H1 (cell line): ENCODE measurements around the gene COL8A2. TPM values are rescaled to one million over a fixed set of nuclear protein-coding genes. Genes with fewer than 3 reads are reported as not detected.
A peak's percentile ranks its signal among the peaks of the same experiment; 100 is the strongest.

Source experiments
- CTCF ChIA-PET: fragments of 300-600 bp; sonication (Branson Sonifier 250); formaldehyde crosslinking; loops from one replicate; lab custom pipeline; 2021; ENCODE audit not compliant: partially characterized antibody; lab: Charles Lee
- POLR2A ChIA-PET: fragments of 300-600 bp; sonication (Branson Sonifier 250); formaldehyde crosslinking; loops from one replicate; lab custom pipeline; 2021; ENCODE audit warnings: inconsistent platforms; ENCODE audit not compliant: partially characterized antibody; lab: Charles Lee
- DNase-seq, 2 experiments: peaks; one replicate each; pipeline versions ENCODE4 v3.0.0 to v3.0.0-alpha.2; 2010 to 2022; ENCODE audit warnings: low spot score in 2 of 2, low read depth in 1 of 2, mixed read lengths in 1 of 2
- FAIRE-seq: peaks from 2 replicates; lab custom pipeline; 2011; peaks lifted over from hg19 to GRCh38; lab: Jason Lieb, UNC
- H2AFZ ChIP-seq: 2 replicates; pipeline ENCODE4 v1.8.1; 2012; ENCODE audit warnings: low read length, inconsistent platforms
- H2AK5ac ChIP-seq: 2 replicates; pipeline ENCODE4 v1.6.1; 2013; ENCODE audit warnings: low read depth, low read length
- H2BK120ac ChIP-seq: replicated peaks from 2 replicates; pipeline ENCODE3; 2013; ENCODE audit warnings: low read depth, low read length, inconsistent platforms
- H2BK12ac ChIP-seq: 2 replicates; pipeline ENCODE4 v1.6.1; 2013; ENCODE audit warnings: low read depth, low read length
- H2BK15ac ChIP-seq: 2 replicates; pipeline ENCODE4 v1.6.1; 2013; ENCODE audit warnings: low read length
- H2BK20ac ChIP-seq: 2 replicates; pipeline ENCODE4 v1.6.1; 2013; ENCODE audit warnings: low read length
- H2BK5ac ChIP-seq: 2 replicates; pipeline ENCODE4 v1.6.1; 2013; ENCODE audit warnings: low read depth, low read length
- H3K14ac ChIP-seq: 2 replicates; pipeline ENCODE4 v1.6.1; 2013; ENCODE audit warnings: inconsistent platforms; ENCODE audit not compliant: insufficient read length
- H3K18ac ChIP-seq: 2 replicates; pipeline ENCODE4 v1.6.1; 2013; ENCODE audit warnings: low read length; ENCODE audit errors: extremely low read depth
- H3K23ac ChIP-seq: 2 replicates; pipeline ENCODE4 v1.6.1; 2013; ENCODE audit warnings: inconsistent platforms; ENCODE audit not compliant: insufficient read length
- H3K23me2 ChIP-seq: 2 replicates; pipeline ENCODE4 v1.6.1; 2013; ENCODE audit warnings: low read depth, low read length
- H3K27ac ChIP-seq: 2 replicates; pipeline ENCODE4 v1.6.1; 2011; ENCODE audit warnings: low read depth, low read length, inconsistent platforms
- H3K27me3 ChIP-seq, 4 experiments: replicated peaks in 1 of 4; 1 replicate in 1 of 4; 2 replicates in 3 of 4; pipeline versions ENCODE4 v1.6.1 to v1.8.1; 2011 to 2013; ENCODE audit warnings: low read length in 3 of 4, mild to moderate bottlenecking in 3 of 4, inconsistent platforms in 2 of 4, mixed read lengths in 2 of 4, moderate library complexity in 1 of 4; ENCODE audit not compliant: control insufficient read depth in 3 of 4, insufficient read depth in 3 of 4; ENCODE audit errors: extremely low read depth in 1 of 4
- H3K36me3 ChIP-seq, 4 experiments: 2 replicates each; pipeline versions ENCODE4 v1.6.1 to v1.8.1; 2011 to 2013; ENCODE audit warnings: mild to moderate bottlenecking in 4 of 4, low read length in 3 of 4, moderate library complexity in 2 of 4, control low read depth in 1 of 4, inconsistent platforms in 1 of 4; ENCODE audit not compliant: insufficient read depth in 4 of 4, control insufficient read depth in 2 of 4
- H3K4ac ChIP-seq: replicated peaks from 2 replicates; pipeline ENCODE3; 2013; ENCODE audit warnings: low read length, low read depth, mixed read lengths, inconsistent platforms; ENCODE audit not compliant: insufficient read length
- H3K4me1 ChIP-seq, 4 experiments: replicated peaks in 1 of 4; 1 replicate in 1 of 4; 2 replicates in 3 of 4; pipeline versions ENCODE4 v1.6.1 to v1.8.1; 2011 to 2013; ENCODE audit warnings: low read length in 3 of 4, inconsistent platforms in 2 of 4, mixed read lengths in 1 of 4; ENCODE audit not compliant: insufficient read depth in 4 of 4, control insufficient read depth in 3 of 4
- H3K4me2 ChIP-seq, 2 experiments: 2 replicates each; pipeline versions ENCODE4 v1.6.1 to v1.8.1; 2011 to 2013; ENCODE audit warnings: low read depth in 2 of 2, low read length in 2 of 2, control low read depth in 1 of 2, inconsistent platforms in 1 of 2, mild to moderate bottlenecking in 1 of 2; ENCODE audit not compliant: insufficient read depth in 1 of 2
- H3K4me3 ChIP-seq, 4 experiments: fragments of 200-600, 300-600 bp in 1 of 4; sonication (generic), shearing (Covaris generic), sonication (Bioruptor Twin) in 1 of 4; 2 replicates each; pipeline versions ENCODE4 v1.5.1 to v1.8.1; 2011 to 2016; ENCODE audit warnings: low read length in 4 of 4, low read depth in 3 of 4, control low read depth in 2 of 4, inconsistent platforms in 2 of 4, mild to moderate bottlenecking in 2 of 4, mixed read lengths in 1 of 4, moderate library complexity in 1 of 4; ENCODE audit not compliant: insufficient read depth in 2 of 4; ENCODE audit errors: extremely low read depth in 1 of 4
- H3K56ac ChIP-seq: replicated peaks from 2 replicates; pipeline ENCODE3; 2013; ENCODE audit warnings: low read depth, mild to moderate bottlenecking, mixed read lengths, low read length, inconsistent platforms; ENCODE audit not compliant: insufficient read length
- H3K79me1 ChIP-seq: 2 replicates; pipeline ENCODE4 v1.6.1; 2013; ENCODE audit warnings: low read depth, low read length, control low read depth
- H3K79me2 ChIP-seq, 2 experiments: 2 replicates each; pipeline versions ENCODE4 v1.6.1 to v1.8.1; 2012 to 2013; ENCODE audit warnings: low read length in 2 of 2, mild to moderate bottlenecking in 2 of 2, inconsistent platforms in 1 of 2; ENCODE audit not compliant: insufficient read depth in 2 of 2, control insufficient read depth in 1 of 2
- H3K9ac ChIP-seq, 4 experiments: replicated peaks in 1 of 4; 1 replicate in 1 of 4; 2 replicates in 3 of 4; pipeline versions ENCODE4 v1.6.1 to v1.8.1; 2011 to 2013; ENCODE audit warnings: low read depth in 3 of 4, low read length in 3 of 4, control low read depth in 2 of 4, mild to moderate bottlenecking in 2 of 4, moderate library complexity in 2 of 4, inconsistent platforms in 1 of 4; ENCODE audit errors: extremely low read depth in 1 of 4
- H3K9me3 ChIP-seq, 2 experiments: 2 replicates each; pipeline versions ENCODE4 v1.6.1 to v1.8.1; 2012 to 2013; ENCODE audit warnings: mild to moderate bottlenecking in 2 of 2, moderate library complexity in 2 of 2, control low read depth in 1 of 2, inconsistent platforms in 1 of 2, low read depth in 1 of 2, low read length in 1 of 2, mixed read lengths in 1 of 2; ENCODE audit not compliant: insufficient read depth in 2 of 2
- H4K20me1 ChIP-seq, 2 experiments: replicated peaks in 1 of 2; 2 replicates each; pipeline versions ENCODE3 to v1.8.1; 2011 to 2013; ENCODE audit warnings: inconsistent platforms in 2 of 2, low read length in 2 of 2, mild to moderate bottlenecking in 1 of 2; ENCODE audit not compliant: insufficient read depth in 2 of 2, control insufficient read depth in 1 of 2
- H4K5ac ChIP-seq: 2 replicates; pipeline ENCODE4 v1.6.1; 2013; ENCODE audit warnings: low read length, low read depth, mixed read lengths, inconsistent platforms; ENCODE audit not compliant: insufficient read length
- H4K8ac ChIP-seq: 2 replicates; pipeline ENCODE4 v1.8.0; 2013; ENCODE audit warnings: mild to moderate bottlenecking, moderate library complexity, low read length, inconsistent platforms; ENCODE audit not compliant: insufficient read depth; ENCODE audit errors: extremely low read depth
- H4K91ac ChIP-seq: replicated peaks from 2 replicates; pipeline ENCODE3; 2013; ENCODE audit warnings: low read length, mixed read lengths, inconsistent platforms; ENCODE audit not compliant: insufficient read length
- BACH1 ChIP-seq: IDR thresholded peaks from 2 replicates; pipeline ENCODE4 v1.6.1; 2012; ENCODE audit warnings: low read length, improper control_type of control experiment
- CTBP2 ChIP-seq: IDR thresholded peaks from 2 replicates; pipeline ENCODE4 v1.7.0; 2011; ENCODE audit warnings: borderline replicate concordance, mild to moderate bottlenecking, moderate library complexity, mixed read lengths, low read length; ENCODE audit not compliant: insufficient read depth, insufficient read length
- EZH2 ChIP-seq: fragments of 200-600 bp; sonication (generic); IDR thresholded peaks from 2 replicates; pipeline ENCODE4 v1.7.1; 2012; ENCODE audit warnings: low read depth, mild to moderate bottlenecking, moderate library complexity, low read length, inconsistent platforms; ENCODE audit not compliant: severe bottlenecking
- JUND ChIP-seq: IDR thresholded peaks from 2 replicates; pipeline ENCODE4 v1.6.1; 2011; ENCODE audit warnings: mild to moderate bottlenecking, improper control_type of control experiment, low read length
- SIN3A ChIP-seq, 2 experiments: IDR thresholded peaks in 1 of 2; conservative IDR thresholded peaks in 1 of 2; 2 replicates each; pipeline ENCODE4 v1.6.1; 2011 to 2012; ENCODE audit warnings: low read length in 2 of 2, improper control_type of control experiment in 1 of 2, low read depth in 1 of 2, mild to moderate bottlenecking in 1 of 2
- SIRT6 ChIP-seq: IDR thresholded peaks from one replicate; pipeline ENCODE4 v1.7.1; 2012; ENCODE audit warnings: low read length, inconsistent platforms
- WGBS, 2 experiments: shearing (Covaris generic) in 1 of 2; methylation state at CpG; one replicate each; pipeline versions ENCODE4 v1.1.6 to v1.1.7; 2013 to 2015; ENCODE audit warnings: low lambda C conversion rate in 2 of 2, mixed read lengths in 2 of 2, inconsistent platforms in 1 of 2, low coverage in 1 of 2, missing lambda C conversion rate in 1 of 2; ENCODE audit not compliant: insufficient replicate concordance in 2 of 2, insufficient coverage in 1 of 2, insufficient read length in 1 of 2; ENCODE audit errors: extremely low coverage in 1 of 2, missing lambda C conversion rate in 1 of 2; 5-methylcytosine and 5-hydroxymethylcytosine counted together
- polyA plus RNA-seq, 7 experiments: library from polyadenylated mRNA; depleted of rRNA in 3 of 7; stranded (reverse) in 5 of 7; unstranded in 2 of 7; fragments of >200 nt in 5 of 7; fragments of 200-250 nt in 2 of 7; gene quantifications; 1 replicate in 5 of 7; 2 replicates in 1 of 7; 4 replicates in 1 of 7; pipeline versions ENCODE4 v1.2.1 to v1.2.3, GENCODE V29; 2011 to 2013; ENCODE audit warnings: missing spikeins in 2 of 7, mixed read lengths in 2 of 7
- total RNA-seq: library from RNA; stranded (reverse); fragmentation: NEBNext Ultra II Directional; extraction: Animal tissue kit (Norgen Biotek cat#: 25700); gene quantifications from 2 replicates; pipeline ENCODE4 v1.2.1, GENCODE V29; 2021
- TF ChIP-seq, protein P1 (sequence below), 3 experiments: IDR thresholded peaks; 1 replicate in 2 of 3; 2 replicates in 1 of 3; pipeline versions ENCODE4 v1.5.1 to v1.6.1; 2011; ENCODE audit warnings: low read length in 3 of 3, mild to moderate bottlenecking in 3 of 3, inconsistent platforms in 2 of 3, low read depth in 1 of 3, moderate library complexity in 1 of 3; ENCODE audit not compliant: insufficient read depth in 1 of 3; ENCODE audit errors: control extremely low read depth in 1 of 3

Gene COL8A2
- total and polyA plus RNA-seq, 2 of the 8 experiments (the other 6 are each of a cell fraction or from before 2014, with no cell fraction given): 2.1 to 2.8 TPM

DNA sequence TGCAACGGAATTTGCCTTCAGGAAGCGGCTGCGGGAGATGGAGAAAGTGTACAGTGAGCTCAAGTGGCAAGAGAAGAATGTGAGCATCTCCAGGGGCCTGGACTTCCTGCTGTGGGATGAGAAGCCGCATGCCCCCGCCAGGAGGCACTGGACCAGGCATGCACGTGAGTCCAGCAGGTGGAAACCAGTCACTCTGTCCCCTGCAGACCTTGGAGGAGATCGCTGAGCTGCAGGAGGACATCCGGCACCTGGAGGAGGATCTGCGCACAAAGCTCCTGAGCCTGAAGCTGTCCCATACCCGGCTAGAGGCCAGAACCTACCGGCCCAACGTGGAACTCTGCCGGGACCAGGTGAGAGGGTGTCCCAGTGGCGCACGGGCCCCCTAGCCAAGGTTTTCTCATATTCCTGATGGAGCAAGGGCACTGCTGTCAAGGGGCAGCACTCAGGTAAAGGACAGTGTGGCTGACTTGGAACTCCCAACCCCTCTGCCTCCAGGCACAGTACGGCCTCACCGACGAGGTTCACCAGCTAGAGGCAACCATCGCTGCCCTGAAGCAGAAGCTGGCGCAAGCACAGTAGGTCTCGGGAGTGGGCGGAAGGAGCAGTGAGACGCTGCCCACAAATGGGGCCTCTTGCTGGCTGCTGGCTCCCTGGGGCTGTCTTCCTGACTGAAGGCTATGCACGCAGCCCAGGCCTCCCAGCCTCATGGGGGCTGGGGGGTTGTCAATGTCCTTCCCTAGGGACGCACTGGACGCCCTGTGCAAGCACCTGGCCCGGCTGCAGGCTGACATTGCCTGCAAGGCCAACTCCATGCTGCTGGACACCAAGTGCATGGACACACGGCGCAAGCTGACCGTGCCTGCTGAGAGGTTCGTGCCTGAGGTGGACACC lies 37.5 kb downstream of the COL8A2 start:
- Histone ChIP-seq H3K9ac (no peak overlapping the region), H3K4me1 (peaks cover 0 to 18% (median 12%) of the 10 kb centered on the region in 4 experiments; a peak in 5 of 7 replicates), H4K8ac (peak overlapping the region; percentile 84; the same call in 1 of the 2 replicates), H4K20me1 (peaks cover 0 to 8% of the 10 kb centered on the region in 2 experiments), H3K4me3 (no peak overlapping the region), H3K9me3 (no peaks in the 10 kb centered on the region), H3K56ac (no peak overlapping the region), H3K23me2 (peaks cover 12% of the 10 kb centered on the region; the same call in 1 of the 2 replicates), H3K36me3 (peaks cover 7 to 15% (median 11%) of the 10 kb centered on the region in 4 experiments; a peak in 7 of 8 replicates), H2BK5ac (0 out of 2 replicates have a peak overlapping the region, but pooled peaks have one; percentile 63), H3K4me2 (0 out of 4 replicates have a peak overlapping the region, but pooled peaks of 1 of the 2 experiments have one; percentile 2), H4K91ac (no peak overlapping the region), H3K79me1 (peaks cover 5% of the 10 kb centered on the region; the same call in 1 of the 2 replicates), H2BK120ac (no peak overlapping the region), H2BK20ac (no peak overlapping the region), H3K23ac (no peak overlapping the region), H4K5ac (no peak overlapping the region), H2AFZ (no peak overlapping the region), H2BK15ac (peak overlapping the region; percentile 88; the same call in 1 of the 2 replicates), H3K14ac (no peak overlapping the region), H3K27me3 (peaks cover 0 to 3% (median 0%) of the 10 kb centered on the region in 4 experiments; a peak in 2 of 7 replicates), H3K4ac (peak overlapping the region; percentile 71), H3K79me2 (peaks cover 0 to 15% of the 10 kb centered on the region in 2 experiments; a peak in 2 of 4 replicates), H3K18ac (no peak overlapping the region), H2BK12ac (peak overlapping the region; percentile 27; the same call in 1 of the 2 replicates), H2AK5ac (no peak overlapping the region), H3K27ac (no peak overlapping the region)
- ChIA-PET POLR2A (interaction anchor here (0.6 to 2.4 kb wide), 7 partner anchors 8 to 236 kb away, joined by 3 to 9 read pairs (median 5); partner anchors contain the start of genes AGO3, EVA1B and MAP7D1), CTCF (interaction anchor here (0.6 to 4.0 kb wide), 16 partner anchors 9 to 255 kb away, joined by 3 to 38 read pairs (median 3); partner anchors contain the start of gene AGO3)
- 93% methylated on average over 28 of the region's 31 CpGs; no CpG with 5 or more reads in 1 of the 2 experiments for WGBS, 2 experiments
- DNase-seq: no peak
- FAIRE-seq: no peak
- TF ChIP-seq, protein P1, sequence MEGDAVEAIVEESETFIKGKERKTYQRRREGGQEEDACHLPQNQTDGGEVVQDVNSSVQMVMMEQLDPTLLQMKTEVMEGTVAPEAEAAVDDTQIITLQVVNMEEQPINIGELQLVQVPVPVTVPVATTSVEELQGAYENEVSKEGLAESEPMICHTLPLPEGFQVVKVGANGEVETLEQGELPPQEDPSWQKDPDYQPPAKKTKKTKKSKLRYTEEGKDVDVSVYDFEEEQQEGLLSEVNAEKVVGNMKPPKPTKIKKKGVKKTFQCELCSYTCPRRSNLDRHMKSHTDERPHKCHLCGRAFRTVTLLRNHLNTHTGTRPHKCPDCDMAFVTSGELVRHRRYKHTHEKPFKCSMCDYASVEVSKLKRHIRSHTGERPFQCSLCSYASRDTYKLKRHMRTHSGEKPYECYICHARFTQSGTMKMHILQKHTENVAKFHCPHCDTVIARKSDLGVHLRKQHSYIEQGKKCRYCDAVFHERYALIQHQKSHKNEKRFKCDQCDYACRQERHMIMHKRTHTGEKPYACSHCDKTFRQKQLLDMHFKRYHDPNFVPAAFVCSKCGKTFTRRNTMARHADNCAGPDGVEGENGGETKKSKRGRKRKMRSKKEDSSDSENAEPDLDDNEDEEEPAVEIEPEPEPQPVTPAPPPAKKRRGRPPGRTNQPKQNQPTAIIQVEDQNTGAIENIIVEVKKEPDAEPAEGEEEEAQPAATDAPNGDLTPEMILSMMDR (IDR thresholded peaks at IDR 0.05; ENCODE audit: control extremely low read depth in 1 of 3, insufficient read depth in 1 of 3, low read depth in 1 of 3, low read length in 3 of 3): peak in 1 of 3 experiments; percentile 22; a peak in 1 of 4 replicates
- no peak for TF ChIP-seq JUND
- TF ChIP-seq SIRT6: no peak
- TF ChIP-seq BACH1: no peak
- TF ChIP-seq EZH2: no peak
- no peak for TF ChIP-seq SIN3A (conservative IDR thresholded peaks at IDR 0.05 in 1 of 2, IDR thresholded peaks at IDR 0.05 in 1 of 2; ENCODE audit: low read depth in 1 of 2, low read length in 2 of 2)
- TF ChIP-seq CTBP2: no peak
